ENCODE measurements around the gene IL13RA1. TPM values are rescaled to one million over a fixed set of nuclear protein-coding genes. Genes with fewer than 3 reads are reported as not detected.

The IL13RA1 gene
- polyA plus RNA-seq, 2 of the 4 experiments (the other 2 are of a cell fraction): 51.1 to 86.8 TPM

GRCh38 chrX:118764122-118764521 lies 36.7 kb downstream of the IL13RA1 start:
- Histone ChIP-seq H3K4me1 (no peaks in the 10 kb centered on the region), H3K4me2 (no peak overlapping the region), H3K4me3 (no peak overlapping the region), H3K9me3 (no peaks in the 10 kb centered on the region), H3K27ac (no peak overlapping the region)
- POLR2A ChIA-PET: no interaction called here
- no peak for ATAC-seq
- no peak for DNase-seq (ENCODE audit: low read depth in 1 of 2, low spot score in 1 of 2)
- CTCF ChIA-PET: no interaction called here
- no peak for FAIRE-seq
- 96% methylated on average over 4 of the region's 4 CpGs for WGBS (ENCODE audit: missing lambda C conversion rate)
- TF ChIP-seq HOXB5 (CRISPR knock-in tag; IDR thresholded peaks at IDR 0.05): no peak
- TF ChIP-seq MAX (IDR thresholded peaks at IDR 0.05): no peak
- no peak for TF ChIP-seq ESRRA (IDR thresholded peaks at IDR 0.05; ENCODE audit: borderline replicate concordance, low read length)
- TF ChIP-seq HDAC2 (IDR thresholded peaks at IDR 0.05): no peak
- TF ChIP-seq CTCF (IDR thresholded peaks at IDR 0.05): no peak
- TF ChIP-seq MAZ (IDR thresholded peaks at IDR 0.05; ENCODE audit: borderline replicate concordance, low read depth, low read length): no peak
- TF ChIP-seq TFCP2L1 (CRISPR knock-in tag; IDR thresholded peaks at IDR 0.05): no peak
- no peak for TF ChIP-seq HMGXB4 (CRISPR knock-in tag; IDR thresholded peaks at IDR 0.05; ENCODE audit: borderline replicate concordance)
- TF ChIP-seq SMC3 (IDR thresholded peaks at IDR 0.05): no peak
- TF ChIP-seq POLR2AphosphoS2 (conservative IDR thresholded peaks at IDR 0.05; ENCODE audit: low read length): no peak
- TF ChIP-seq PBX3 (IDR thresholded peaks at IDR 0.05): no peak

- ChIA-PET POLR2A (no interaction called here), CTCF (interaction anchor here (0.6 to 1.6 kb wide), 5 partner anchors 126 to 207 kb away, joined by 3 to 5 read pairs (median 3); no protein-coding TSS in a partner anchor)
- FAIRE-seq (no peak), ATAC-seq (no peak), DNase-seq (ENCODE audit: low read depth in 1 of 2, low spot score in 1 of 2) (no peak)
- TF ChIP-seq HOXA7 (CRISPR knock-in tag; IDR thresholded peaks at IDR 0.05): no peak
- TF ChIP-seq JUN (IDR thresholded peaks at IDR 0.05): no peak
- no peak for TF ChIP-seq ZSCAN20 (CRISPR knock-in tag; IDR thresholded peaks at IDR 0.05)
- TF ChIP-seq MYC (IDR thresholded peaks at IDR 0.05; ENCODE audit: borderline replicate concordance, low read length): no peak
- TF ChIP-seq NFE2L2 (conservative IDR thresholded peaks at IDR 0.05; ENCODE audit: low read length): no peak
- TF ChIP-seq E2F6 (IDR thresholded peaks at IDR 0.05; ENCODE audit: borderline replicate concordance, low read depth): no peak
- no peak for TF ChIP-seq HOXB5 (CRISPR knock-in tag; IDR thresholded peaks at IDR 0.05)
- no peak for TF ChIP-seq TFCP2L1 (CRISPR knock-in tag; IDR thresholded peaks at IDR 0.05)
- TF ChIP-seq ZC3H11A (IDR thresholded peaks at IDR 0.05): no peak
- TF ChIP-seq ATOH8 (CRISPR knock-in tag; IDR thresholded peaks at IDR 0.05; ENCODE audit: low read depth): no peak
- no peak for TF ChIP-seq HDAC2 (IDR thresholded peaks at IDR 0.05)
- TF ChIP-seq KDM1A (IDR thresholded peaks at IDR 0.05; ENCODE audit: low read depth): no peak
- no peak for TF ChIP-seq RFX5 (IDR thresholded peaks at IDR 0.05)
- no peak for TF ChIP-seq SMC3 (IDR thresholded peaks at IDR 0.05)
- Histone ChIP-seq H3K9me3 (no peaks in the 10 kb centered on the region), H3K27ac (no peak overlapping the region), H3K4me1 (no peaks in the 10 kb centered on the region), H3K4me2 (no peak overlapping the region), H3K4me3 (no peak overlapping the region)
- 98% methylated on average over 22 of the region's 38 CpGs for WGBS (ENCODE audit: missing lambda C conversion rate)
Observed at GRCh38 chrX:118770133-118770760, 42.8 kb downstream of the IL13RA1 start.

Measured in A549 (cell line).